IPS DF 4.7 (cell line): ENCODE results near the gene ATP6V1E1.

Experiments used
- DNase-seq: peaks from one replicate; pipeline ENCODE4 v3.0.0-alpha.2; 2013; ENCODE audit warnings: low spot score; ENCODE audit errors: extremely low read depth

Gene ATP6V1E1

GRCh38 chr22:17548010-17548755 lies 80.4 kb downstream of the ATP6V1E1 start:
- no peak for DNase-seq

- no peak for DNase-seq
Observed at GRCh38 chr22:17542452-17542851, 86.1 kb downstream of the ATP6V1E1 start.
